IPS DF 4.7 (cell line): ENCODE results near the gene RALY.

Source experiments
- DNase-seq: peaks from one replicate; pipeline ENCODE4 v3.0.0-alpha.2; 2013; ENCODE audit warnings: low spot score; ENCODE audit errors: extremely low read depth

The RALY gene

DNA sequence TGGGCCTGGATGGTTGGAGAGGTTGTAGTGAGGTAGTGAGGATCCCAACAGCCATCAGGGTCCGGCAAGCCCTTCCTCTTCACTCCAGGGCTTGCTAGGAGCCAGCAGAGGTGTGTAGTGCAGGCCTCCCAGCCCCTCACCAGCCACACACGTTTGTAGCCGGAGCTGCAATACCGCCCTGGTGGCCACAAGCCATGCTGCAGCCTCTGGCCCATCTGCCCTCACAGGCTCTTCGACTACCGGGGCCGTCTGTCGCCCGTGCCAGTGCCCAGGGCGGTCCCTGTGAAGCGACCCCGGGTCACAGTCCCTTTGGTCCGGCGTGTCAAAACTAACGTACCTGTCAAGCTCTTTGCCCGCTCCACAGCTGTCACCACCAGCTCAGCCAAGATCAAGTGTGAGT, 81.9 kb downstream of the RALY start:
- no peak for DNase-seq

DNA sequence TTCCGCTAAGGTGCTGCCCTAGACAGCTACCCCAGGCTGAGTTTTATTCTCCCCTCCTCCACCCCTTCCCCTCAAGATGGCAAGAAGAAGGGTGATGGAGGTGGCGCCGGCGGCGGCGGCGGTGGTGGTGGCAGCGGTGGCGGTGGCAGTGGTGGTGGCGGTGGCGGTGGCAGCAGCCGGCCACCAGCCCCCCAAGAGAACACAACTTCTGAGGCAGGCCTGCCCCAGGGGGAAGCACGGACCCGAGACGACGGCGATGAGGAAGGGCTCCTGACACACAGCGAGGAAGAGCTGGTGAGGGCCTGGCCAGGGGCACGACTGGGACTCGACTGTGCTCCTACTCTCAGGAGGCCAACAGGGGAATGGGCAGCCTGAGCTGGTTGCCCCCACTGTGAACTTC, 83.2 kb downstream of the RALY start:
- DNase-seq, result no peak

DNA sequence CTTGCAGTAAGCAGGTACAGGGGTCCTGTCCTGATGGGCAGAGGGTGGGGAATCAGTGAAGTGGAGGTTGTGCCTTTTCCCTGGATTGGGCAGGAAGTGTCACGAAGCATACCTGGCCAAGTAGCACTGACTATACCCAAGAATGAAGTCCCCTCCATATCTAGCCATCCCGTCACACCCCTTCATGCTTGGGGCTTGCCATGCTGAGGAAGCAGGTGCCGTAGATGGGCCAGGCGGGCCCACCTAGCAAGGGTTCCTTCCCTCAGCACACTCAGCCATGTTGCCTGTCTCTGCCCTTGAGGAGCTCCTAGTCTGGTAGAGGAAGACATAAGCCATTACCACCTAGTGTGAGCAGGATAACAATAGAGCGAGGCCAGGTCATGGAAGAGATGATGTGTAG, 84.8 kb downstream of the RALY start:
- DNase-seq, result no peak

DNA sequence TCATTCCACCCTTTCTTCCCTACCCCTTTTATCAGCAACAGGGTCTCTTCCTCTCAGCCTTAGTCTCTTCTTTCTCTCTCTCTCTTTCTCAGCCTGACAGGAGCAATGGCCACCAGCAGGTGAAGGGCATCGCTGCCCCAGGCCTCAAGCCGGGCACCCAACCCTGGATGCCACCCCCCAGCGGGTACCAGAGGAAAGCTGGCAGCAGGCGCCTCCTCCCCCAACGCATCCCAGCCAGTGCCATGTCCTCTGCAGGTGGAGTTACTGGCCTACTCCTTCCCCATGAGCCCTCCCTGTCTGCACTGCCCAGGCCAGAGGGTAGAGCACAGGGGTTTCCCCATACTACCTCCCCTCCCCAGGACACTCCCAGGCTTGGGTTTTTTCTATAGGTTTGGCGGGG, 86.1 kb downstream of the RALY start:
- no peak for DNase-seq

DNA sequence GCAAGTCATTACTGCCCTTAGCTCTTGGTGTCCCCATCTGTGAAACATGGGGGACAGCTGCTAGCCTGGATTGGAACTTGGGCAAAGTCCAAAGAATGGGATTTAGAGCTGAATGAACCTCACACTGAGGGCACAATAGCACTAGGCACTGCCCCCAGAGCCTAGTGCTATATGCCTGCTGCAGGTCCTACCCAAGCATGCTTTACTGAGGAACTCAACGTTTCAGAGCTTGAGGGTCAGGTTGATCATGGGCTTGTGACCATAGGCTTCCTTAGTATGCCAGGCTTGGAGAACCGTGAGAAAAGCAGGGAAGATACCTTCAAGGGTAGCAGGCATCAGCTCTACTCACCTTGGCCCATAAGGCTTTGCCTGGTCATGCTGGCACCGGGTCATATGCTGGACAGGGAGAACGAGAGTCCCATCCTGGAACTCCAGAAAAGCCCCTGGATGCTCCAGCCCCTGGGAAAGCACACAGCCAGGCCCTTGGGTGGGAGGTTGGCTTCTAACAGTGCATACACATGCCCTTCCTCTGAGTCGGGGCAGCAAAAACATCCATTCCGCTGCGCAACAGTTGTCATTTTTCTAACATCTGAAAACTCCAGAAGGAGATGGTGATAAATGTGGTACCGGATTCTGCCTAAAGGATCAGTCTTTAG, 88.6 kb downstream of the RALY start:
- DNase-seq, result no peak

DNA sequence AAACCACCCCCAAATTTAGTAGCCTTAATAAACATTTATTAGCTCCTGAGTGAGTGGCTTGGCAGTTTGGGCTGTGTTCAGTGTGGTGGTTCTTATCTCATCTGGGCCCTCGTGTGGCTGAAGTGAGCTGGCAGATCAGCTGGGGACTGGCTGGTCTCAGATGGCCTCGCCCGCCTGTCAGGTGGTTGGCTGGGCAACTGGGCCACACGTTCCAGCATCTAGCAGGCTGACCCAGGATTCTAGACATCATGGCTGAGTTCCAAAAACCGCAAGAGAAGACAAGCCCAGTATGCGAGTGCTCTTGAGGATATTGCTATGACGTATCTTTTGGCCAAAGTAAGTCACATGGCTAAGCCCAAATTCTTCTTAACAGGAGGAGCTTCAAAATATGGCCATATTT, 89.4 kb downstream of the RALY start:
- no peak for DNase-seq

DNA sequence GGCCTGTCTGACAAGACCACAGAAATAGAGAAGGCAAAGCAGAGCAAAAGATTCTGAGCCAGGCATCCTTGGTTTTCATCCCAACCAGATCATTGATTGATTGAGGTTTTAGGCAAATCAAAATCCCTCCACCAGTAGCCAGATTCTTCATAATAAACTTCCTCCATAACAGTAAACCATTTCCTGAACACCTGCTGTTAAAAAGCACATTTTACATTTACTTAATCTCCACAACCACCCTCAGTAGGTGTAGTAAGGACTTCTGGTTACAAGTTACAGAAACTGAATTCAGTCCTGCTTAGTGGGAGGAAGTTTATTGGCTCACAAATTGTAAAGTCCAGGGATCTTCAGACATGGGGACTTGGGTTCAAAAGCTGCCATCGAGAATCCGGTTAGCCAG, 90.1 kb downstream of the RALY start:
- DNase-seq, result no peak

DNA sequence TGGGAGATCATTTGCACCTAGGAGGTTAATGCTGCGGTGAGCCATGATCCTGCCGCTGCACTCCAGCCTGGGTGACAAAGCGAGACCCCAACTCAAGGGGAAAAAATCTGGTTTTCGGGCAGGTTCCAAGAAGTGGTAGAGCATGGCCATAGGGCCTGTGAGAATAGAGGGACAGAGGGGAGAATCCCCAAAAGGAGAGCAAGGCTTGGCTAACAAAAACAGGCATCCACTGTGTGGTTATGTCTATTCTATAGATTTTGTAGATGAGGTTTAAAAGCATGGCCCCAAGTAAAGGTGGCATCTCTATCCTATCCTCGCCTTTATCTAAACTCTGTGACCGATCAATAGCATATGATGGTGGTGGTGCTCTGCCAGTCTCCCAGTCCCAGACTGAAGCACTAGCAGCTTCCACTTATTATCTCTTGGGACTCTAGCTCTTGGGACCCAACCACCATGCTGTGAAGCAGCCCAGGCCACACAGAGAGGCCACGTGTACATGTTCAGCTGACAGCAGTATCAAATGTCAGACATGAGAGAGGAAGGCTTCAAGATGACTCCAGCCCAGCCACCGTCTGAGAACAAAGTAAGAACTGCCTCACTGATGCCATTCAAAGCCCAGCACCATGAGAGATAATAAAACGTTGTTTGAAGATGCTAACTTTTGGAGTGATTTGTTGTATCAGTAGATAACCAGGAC, 90.7 kb downstream of the RALY start:
- DNase-seq, result no peak

DNA sequence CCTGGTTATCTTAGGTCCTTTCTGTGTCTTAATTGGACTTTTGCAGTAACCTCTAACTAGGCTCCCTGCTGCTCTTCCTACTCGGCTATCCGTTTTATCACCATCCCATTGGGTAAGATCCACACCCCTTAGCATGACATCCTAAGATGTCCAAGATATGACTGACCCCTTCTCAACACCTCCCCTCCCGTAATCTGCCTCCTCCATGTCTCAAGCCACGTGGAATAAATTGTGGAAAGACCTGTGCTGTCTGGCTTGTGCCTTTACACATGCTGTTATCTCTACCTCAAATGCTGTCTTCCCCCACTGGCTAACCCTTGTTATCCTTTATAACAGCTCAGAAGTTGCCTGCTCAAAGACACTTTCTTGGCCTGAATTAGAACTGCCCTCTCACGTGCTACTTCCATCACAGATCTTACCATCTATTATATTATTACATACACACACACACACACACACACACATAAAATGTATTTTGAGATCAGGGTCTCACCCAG, 91.9 kb downstream of the RALY start:
- DNase-seq, result no peak

DNA sequence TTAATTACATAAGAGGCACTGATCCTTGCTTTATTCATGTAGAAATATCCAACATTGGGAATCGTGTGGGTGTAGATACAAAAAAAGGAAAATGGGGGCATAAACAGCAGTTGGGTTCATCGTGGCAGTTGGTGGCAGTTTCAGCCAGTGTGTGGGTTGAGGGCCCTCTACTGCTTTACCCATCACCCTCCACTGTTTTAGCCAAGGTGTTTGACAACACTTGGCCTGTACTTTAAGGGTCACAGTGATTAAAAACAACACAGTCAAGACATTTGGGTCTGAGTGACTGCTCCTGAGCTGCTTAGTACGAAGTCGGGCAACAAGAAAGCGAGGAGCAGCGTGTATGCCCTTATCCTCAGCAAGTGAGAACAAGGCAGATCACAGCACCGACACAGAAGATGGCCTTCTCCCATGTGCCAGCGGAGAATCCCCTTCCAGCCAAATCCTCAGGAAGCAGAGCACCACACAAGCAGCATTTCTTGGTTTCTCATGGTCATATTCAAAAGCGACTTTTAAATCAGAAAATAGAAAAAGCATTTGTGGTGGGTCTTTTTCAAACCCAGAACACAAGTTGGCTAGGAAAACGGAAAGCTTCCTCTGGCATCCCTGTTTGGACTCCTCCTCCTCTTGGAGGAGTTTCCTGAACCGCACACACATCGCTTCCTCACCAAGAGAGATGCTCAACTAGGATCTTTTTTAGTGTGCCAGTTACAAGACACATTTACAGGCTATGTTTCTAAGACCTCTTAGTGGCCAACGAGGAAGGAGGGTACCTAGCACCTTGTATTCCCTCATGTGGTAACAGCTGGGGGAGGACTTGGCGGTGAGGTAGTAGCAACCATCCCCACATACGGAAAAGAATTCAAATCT, 94.8 kb downstream of the RALY start:
- no peak for DNase-seq

DNA sequence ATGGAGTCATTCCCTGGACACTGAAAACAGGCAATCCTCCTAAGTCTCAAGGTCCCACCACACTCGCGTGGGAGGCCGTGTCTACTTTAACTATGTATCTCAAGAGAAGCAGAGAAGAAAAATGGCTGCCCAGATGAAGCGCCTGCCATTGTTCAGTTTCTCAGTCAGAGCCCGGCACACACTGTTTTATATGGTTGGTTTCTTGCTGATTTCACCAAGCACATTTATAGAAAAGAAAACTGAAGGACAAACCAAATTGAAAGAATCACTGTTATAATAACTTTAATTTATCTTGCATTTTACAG, 95.4 kb downstream of the RALY start:
- DNase-seq, result no peak

DNA sequence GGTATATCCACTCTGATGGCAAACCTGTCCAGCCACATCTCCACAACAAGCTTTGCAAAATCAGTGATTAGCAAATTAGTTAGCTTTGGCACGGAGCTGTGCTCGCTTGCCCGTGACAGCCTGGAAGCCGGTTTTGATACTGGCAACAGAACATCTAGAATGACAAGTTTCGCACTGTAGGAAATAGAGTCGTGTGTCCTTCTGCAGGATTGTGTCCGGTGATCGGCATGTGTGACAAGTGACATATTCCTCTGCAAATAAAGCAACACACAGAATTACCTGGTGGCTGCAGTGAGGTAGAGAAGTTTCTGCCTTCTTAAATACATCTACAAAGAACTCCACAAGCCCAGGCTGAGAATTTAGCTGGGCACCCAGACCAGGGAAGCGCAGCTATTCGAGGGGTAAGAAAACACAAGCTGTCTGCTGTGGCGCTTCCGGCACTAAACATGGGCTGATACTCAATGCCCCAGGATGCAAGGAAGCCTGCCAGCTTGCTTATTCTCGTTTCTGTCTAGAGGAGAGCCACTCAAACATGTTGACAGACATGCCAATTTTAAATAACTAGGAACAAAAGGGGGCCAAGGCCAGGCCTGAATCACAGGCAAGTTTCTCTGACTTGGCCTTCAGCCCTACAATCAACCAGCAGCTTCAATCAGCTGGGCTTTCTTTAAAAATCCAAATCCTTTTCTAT, 96.1 kb downstream of the RALY start:
- DNase-seq, result no peak

DNA sequence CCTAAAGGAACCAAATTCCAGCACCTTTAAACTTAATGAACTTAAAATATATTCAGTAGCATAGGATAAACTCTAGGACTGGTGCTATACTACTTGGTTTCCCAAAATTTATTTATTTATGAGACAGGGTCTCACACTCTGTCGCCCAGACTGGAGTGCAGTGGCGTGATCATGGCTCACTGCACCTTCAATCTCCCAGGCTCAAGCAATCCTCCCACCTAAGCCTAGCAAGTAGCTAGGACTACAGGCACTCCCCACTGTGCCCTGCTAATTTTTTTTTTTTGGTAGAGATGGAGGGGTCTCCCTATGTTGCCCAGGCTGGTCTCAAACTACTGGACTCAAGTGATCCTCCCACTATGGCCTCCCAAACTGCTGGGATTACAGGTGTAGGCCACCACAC, 96.9 kb downstream of the RALY start:
- no peak for DNase-seq

DNA sequence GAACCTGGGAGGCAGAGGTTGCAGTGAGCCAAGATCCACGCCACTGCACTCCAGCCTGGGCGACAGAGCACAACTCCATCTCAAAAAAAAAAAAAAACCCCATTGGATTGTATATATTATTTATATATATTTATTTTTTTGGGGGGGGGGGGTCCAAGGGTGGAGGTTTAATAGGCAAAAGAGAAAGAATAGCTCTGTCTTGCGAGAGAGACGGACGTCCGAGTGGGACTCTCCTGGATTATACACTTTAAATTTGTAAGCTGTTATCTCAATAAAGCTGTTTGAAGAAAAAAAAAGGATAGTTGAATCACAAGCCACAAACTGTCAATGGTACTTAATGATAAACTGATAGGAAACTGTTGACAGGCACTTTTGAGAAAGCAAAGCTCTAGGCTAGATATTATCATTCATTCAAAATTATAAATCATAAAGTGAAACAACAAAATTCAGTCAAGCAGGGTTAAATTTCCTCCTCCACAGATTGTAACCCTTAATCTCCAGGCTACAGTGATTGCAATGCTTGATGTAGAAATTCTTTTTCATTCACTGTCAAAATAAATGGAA, 98.0 kb downstream of the RALY start:
- DNase-seq, result no peak

DNA sequence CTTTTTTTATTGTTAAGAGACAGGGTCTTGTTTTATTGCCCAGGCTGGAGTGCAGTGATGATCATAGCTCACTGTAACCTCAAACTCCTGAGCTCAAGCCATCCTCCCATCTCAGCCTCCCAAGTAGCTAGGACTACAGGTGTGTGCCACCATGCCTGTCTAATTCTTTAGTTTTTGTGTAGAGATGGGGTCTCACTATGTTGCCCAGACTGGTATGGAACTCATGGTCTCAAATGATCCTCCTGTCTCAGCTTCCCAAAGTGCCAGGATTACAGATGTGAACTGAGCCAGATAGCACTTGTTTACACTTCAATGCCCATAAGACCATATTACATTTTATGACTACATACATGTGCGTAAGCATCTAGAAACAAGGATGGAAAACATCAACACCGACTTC, 100.2 kb downstream of the RALY start:
- no peak for DNase-seq

DNA sequence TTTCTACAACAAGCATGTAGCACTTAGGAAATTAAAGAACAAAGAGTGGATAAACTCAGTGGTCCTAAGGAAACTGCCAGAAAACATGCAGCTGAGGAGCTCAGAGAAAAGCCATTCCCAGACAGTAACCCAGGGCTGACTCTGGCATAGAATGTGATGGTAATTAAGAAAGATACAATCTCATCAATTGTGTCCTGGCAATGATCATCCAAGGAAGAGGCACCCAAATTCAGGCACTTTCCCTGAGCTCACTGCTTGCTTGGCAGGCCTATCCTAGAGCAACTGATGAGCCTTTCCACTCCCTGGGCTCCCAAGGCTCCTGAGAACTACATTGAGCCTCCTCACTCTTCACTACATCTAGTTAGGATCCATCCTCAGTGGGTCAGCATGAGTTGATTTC, 102.1 kb downstream of the RALY start:
- DNase-seq, result no peak

DNA sequence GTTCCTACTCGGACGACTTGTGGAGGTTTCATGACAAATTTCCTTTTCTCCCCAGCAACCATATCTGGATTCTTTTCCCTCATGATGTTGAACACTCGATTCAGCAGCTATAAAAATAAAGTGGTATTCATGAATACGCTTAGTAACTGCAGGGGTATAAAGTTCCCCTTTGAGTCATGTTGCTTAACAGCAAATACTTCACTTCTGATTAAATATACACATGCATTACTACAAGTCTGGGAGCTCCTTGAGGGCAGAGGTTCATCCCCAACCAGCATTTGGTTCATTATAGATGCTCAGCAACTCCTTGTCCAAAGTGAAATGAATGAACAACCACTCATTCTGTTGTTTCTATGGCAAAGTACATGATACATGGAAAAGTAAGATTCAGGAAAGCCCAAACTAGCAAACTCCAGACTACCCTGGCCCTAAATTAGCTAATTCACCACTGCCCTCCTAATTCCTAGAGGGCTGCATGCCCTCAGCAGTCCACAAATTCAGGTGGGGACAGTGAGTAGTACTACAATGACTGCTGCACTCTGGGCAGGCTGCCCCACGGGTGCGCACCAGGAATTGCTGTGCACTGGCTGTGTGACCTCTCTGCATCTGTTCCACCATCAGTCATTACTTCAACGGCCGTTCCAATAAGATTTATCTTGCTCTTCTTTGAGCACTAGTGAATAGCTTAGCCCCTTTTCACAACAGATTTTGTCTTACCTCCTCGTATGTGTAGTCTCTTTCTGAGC, 103.2 kb downstream of the RALY start:
- DNase-seq, result no peak

DNA sequence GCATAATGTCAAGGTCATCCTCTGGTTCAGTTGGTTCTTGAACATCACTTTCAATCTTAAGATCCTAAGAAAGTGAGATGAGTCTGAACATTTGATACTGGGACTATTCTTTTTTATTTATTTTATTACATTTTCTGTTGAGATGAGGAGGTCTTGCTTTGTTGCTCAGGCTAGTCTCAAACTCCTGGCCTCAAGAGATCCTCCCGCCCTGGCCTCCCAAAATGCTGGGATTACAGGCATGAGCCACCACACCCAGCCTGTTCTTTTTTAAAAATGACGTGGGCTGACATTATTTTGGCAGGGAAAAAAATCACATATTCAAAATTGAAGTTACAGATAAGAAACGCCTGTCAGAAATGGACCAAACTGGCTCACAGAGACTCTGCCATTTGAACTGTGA, 104.9 kb downstream of the RALY start:
- DNase-seq, result no peak

DNA sequence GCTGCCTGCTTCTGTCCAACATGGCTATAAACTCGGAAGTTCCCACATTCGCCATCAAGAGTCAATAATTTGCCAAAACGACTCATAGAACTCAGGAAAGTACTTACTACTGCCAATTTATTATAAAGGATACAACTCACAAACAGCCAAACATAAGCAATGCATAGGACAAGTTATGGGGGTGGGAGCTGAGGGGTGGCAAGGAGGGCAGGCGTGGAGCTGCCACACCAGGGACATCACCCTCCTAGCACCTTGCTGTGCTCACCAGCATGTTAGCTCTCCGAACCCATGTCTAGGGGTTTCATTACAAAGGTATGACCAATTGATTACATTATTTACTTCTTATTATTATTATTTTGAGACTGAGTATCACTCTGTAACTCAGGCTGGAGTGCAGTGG, 106.0 kb downstream of the RALY start:
- no peak for DNase-seq

DNA sequence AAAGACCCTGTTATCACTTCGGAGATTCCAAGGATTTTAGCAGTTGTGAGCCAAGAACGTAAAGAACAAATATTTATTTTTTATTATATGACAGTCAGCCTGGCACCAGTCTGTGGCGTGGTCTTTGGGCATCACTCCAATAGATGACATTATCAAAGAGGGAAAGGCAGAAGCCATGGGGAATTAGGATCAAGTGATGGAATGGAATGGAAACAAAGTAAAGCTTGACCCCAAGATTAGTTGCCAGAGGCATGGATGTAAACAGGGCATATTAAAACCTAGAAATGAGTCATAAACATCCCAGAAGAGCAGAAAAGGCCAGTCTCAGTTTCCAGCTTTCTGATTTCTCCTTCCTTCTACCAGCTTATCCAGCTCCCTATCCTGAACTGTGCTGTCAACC, 106.9 kb downstream of the RALY start:
- DNase-seq, result no peak

DNA sequence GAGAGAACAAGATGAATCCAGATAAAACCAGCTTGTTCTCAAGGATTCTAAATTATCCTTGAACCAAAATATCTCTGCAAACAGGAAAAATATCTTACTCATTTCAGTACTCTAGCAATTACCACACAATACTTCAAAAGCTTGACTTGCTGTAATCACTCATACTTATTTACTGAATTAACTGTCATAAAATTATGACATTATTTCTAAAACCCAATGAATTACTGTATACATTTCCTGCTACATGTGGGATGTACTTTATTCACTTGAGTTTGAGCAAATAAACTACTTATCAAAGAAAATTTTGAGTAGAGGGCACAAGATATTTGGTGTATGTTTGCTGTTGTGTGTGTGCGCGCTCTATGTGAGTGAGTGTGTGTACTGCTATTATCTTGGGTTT, 108.6 kb downstream of the RALY start:
- DNase-seq, result no peak
